Measurements from ENCODE around the gene KIAA1958. TPM values are rescaled to one million over a fixed set of nuclear protein-coding genes. Genes with fewer than 3 reads are reported as not detected.

The KIAA1958 gene
- total RNA-seq, 1 donor from 2014 or later = 6.6 TPM

Other genes starting within 250 kb of the KIAA1958 start
- gene PTBP3, start 153.2 kb upstream of the KIAA1958 start, total RNA-seq = 49.7 TPM
- gene HSDL2, start 106.7 kb upstream of the KIAA1958 start, total RNA-seq = 43.8 TPM
- gene INIP, start 231.3 kb downstream of the KIAA1958 start, total RNA-seq = 14.4 TPM

Measured in skin of body (tissue), 1 donor.